ENCODE measurements around the gene RTTN. TPM values are rescaled to one million over a fixed set of nuclear protein-coding genes. Genes with fewer than 3 reads are reported as not detected.

RTTN gene
- total RNA-seq, 1 experiment from 2014 or later, result 25.9 TPM

- ChIA-PET CTCF (no interaction called here), POLR2A (ENCODE audit: low non-redundant PET) (no interaction called here)
- DNase-seq (ENCODE audit: low spot score), result no peak
- Histone ChIP-seq H3K27ac (ENCODE audit: low read depth, low read length, poor library complexity, severe bottlenecking) (no peak overlapping the region), H3K4me3 (ENCODE audit: low read depth, low read length, poor library complexity, severe bottlenecking) (no peak overlapping the region), H3K4me1 (ENCODE audit: insufficient read depth, low read length, poor library complexity, severe bottlenecking) (no peaks in the 10 kb centered on the region), H3K9me3 (ENCODE audit: low read depth, low read length, poor library complexity, severe bottlenecking) (no peaks in the 10 kb centered on the region), H3K27me3 (replicated peaks; ENCODE audit: insufficient read depth, low read depth, low read length, poor library complexity) (no peaks in the 10 kb centered on the region), H3K36me3 (ENCODE audit: insufficient read depth, low read length, poor library complexity, severe bottlenecking) (no peaks in the 10 kb centered on the region)
- BruUV-seq (replicated peaks), result no TSS peak
- TF ChIP-seq CTCF (conservative IDR thresholded peaks at IDR 0.05; ENCODE audit: low read depth, low read length) (no peak), EZH2 (IDR thresholded peaks at IDR 0.05; ENCODE audit: borderline replicate concordance, low read depth, low read length, poor library complexity, severe bottlenecking) (no peak)
- intact Hi-C loops (cut with micrococcal nuclease; ENCODE audit: unreplicated experiment), result no loop called here
Measured at GRCh38 chr18:70235478-70235877, 30.0 kb upstream of the RTTN start.

- ChIA-PET POLR2A (ENCODE audit: low non-redundant PET) (no interaction called here), CTCF (no interaction called here)
- intact Hi-C loops (cut with micrococcal nuclease; ENCODE audit: unreplicated experiment), result no loop called here
- Histone ChIP-seq H3K36me3 (ENCODE audit: insufficient read depth, low read length, poor library complexity, severe bottlenecking) (no peaks in the 10 kb centered on the region), H3K27ac (ENCODE audit: low read depth, low read length, poor library complexity, severe bottlenecking) (no peak overlapping the region), H3K4me3 (ENCODE audit: low read depth, low read length, poor library complexity, severe bottlenecking) (no peak overlapping the region), H3K9me3 (ENCODE audit: low read depth, low read length, poor library complexity, severe bottlenecking) (no peaks in the 10 kb centered on the region), H3K4me1 (ENCODE audit: insufficient read depth, low read length, poor library complexity, severe bottlenecking) (no peaks in the 10 kb centered on the region), H3K27me3 (replicated peaks; ENCODE audit: insufficient read depth, low read depth, low read length, poor library complexity) (no peaks in the 10 kb centered on the region)
- no TSS peak for BruUV-seq (replicated peaks)
- no peak for TF ChIP-seq CTCF (conservative IDR thresholded peaks at IDR 0.05; ENCODE audit: low read depth, low read length)
- TF ChIP-seq EZH2 (IDR thresholded peaks at IDR 0.05; ENCODE audit: borderline replicate concordance, low read depth, low read length, poor library complexity, severe bottlenecking), result no peak
- no peak for DNase-seq (ENCODE audit: low spot score)
Measured at GRCh38 chr18:70234667-70235459, 29.4 kb upstream of the RTTN start.

GRCh38 chr18:70233974-70234373 is 28.5 kb upstream of the RTTN start:
- intact Hi-C loops (cut with micrococcal nuclease; ENCODE audit: unreplicated experiment), result no loop called here
- Histone ChIP-seq H3K36me3 (ENCODE audit: insufficient read depth, low read length, poor library complexity, severe bottlenecking) (no peaks in the 10 kb centered on the region), H3K27ac (ENCODE audit: low read depth, low read length, poor library complexity, severe bottlenecking) (no peak overlapping the region), H3K4me1 (ENCODE audit: insufficient read depth, low read length, poor library complexity, severe bottlenecking) (no peaks in the 10 kb centered on the region), H3K9me3 (ENCODE audit: low read depth, low read length, poor library complexity, severe bottlenecking) (no peaks in the 10 kb centered on the region), H3K27me3 (replicated peaks; ENCODE audit: insufficient read depth, low read depth, low read length, poor library complexity) (no peaks in the 10 kb centered on the region), H3K4me3 (ENCODE audit: low read depth, low read length, poor library complexity, severe bottlenecking) (no peak overlapping the region)
- DNase-seq (ENCODE audit: low spot score), result no peak
- BruUV-seq (replicated peaks), result no TSS peak
- ChIA-PET CTCF (no interaction called here), POLR2A (ENCODE audit: low non-redundant PET) (no interaction called here)
- TF ChIP-seq EZH2 (IDR thresholded peaks at IDR 0.05; ENCODE audit: borderline replicate concordance, low read depth, low read length, poor library complexity, severe bottlenecking) (no peak), CTCF (conservative IDR thresholded peaks at IDR 0.05; ENCODE audit: low read depth, low read length) (no peak)
